HEK293T (cell line): ENCODE results near the gene SDC3.

Source experiments
- ARNT ChIP-seq: fragments of 450-650 bp; IDR thresholded peaks from 2 replicates; pipeline ENCODE4 v1.6.1; 2017; ENCODE audit warnings: mild to moderate bottlenecking
- BHLHE40 ChIP-seq: fragments of 450-650 bp; IDR thresholded peaks from 2 replicates; pipeline ENCODE4 v1.6.1; 2016; ENCODE audit warnings: mild to moderate bottlenecking, moderate library complexity, borderline replicate concordance
- CTBP1 ChIP-seq: fragments of 450-650 bp; IDR thresholded peaks from 2 replicates; pipeline ENCODE4 v1.6.1; 2016; ENCODE audit warnings: borderline replicate concordance
- ELF4 ChIP-seq: fragments of 450-650 bp; IDR thresholded peaks from 2 replicates; pipeline ENCODE4 v1.6.1; 2017; ENCODE audit warnings: antibody characterized with exemption
- FOXA1 ChIP-seq: fragments of 450-650 bp; IDR thresholded peaks from 2 replicates; pipeline ENCODE4 v1.6.1; 2016; ENCODE audit warnings: mild to moderate bottlenecking
- FOXK2 ChIP-seq: fragments of 450-650 bp; IDR thresholded peaks from 2 replicates; pipeline ENCODE4 v1.6.1; 2016; ENCODE audit warnings: mild to moderate bottlenecking
- FOXM1 ChIP-seq: fragments of 450-650 bp; IDR thresholded peaks from 2 replicates; pipeline ENCODE4 v1.6.1; 2017; ENCODE audit warnings: mild to moderate bottlenecking, borderline replicate concordance
- HDGF ChIP-seq: fragments of 450-650 bp; IDR thresholded peaks from 2 replicates; pipeline ENCODE4 v1.6.1; 2017; ENCODE audit warnings: antibody characterized with exemption, borderline replicate concordance
- LEF1 ChIP-seq: fragments of 450-650 bp; IDR thresholded peaks from 2 replicates; pipeline ENCODE4 v1.6.1; 2017; ENCODE audit warnings: mild to moderate bottlenecking, borderline replicate concordance
- NFRKB ChIP-seq: fragments of 450-650 bp; IDR thresholded peaks from 2 replicates; pipeline ENCODE4 v1.6.1; 2016; ENCODE audit warnings: mild to moderate bottlenecking, moderate library complexity
- PKNOX1 ChIP-seq: fragments of 450-650 bp; IDR thresholded peaks from 2 replicates; pipeline ENCODE4 v1.6.1; 2016
- SP1 ChIP-seq: fragments of 450-650 bp; IDR thresholded peaks from 2 replicates; pipeline ENCODE4 v1.6.1; 2017
- SUZ12 ChIP-seq: fragments of 450-650 bp; IDR thresholded peaks from 2 replicates; pipeline ENCODE4 v1.6.1; 2016; ENCODE audit warnings: mild to moderate bottlenecking
- TARDBP ChIP-seq: fragments of 450-650 bp; IDR thresholded peaks from 2 replicates; pipeline ENCODE4 v1.6.1; 2016

GRCh38 chr1:30906631-30907441 lies 1.7 kb downstream of the SDC3 start:
- TF ChIP-seq TARDBP (no peak), ARNT (no peak), NFRKB (no peak), FOXM1 (no peak), LEF1 (no peak), HDGF (no peak), SP1 (no peak), ELF4 (no peak), FOXA1 (no peak), FOXK2 (no peak), CTBP1 (no peak), PKNOX1 (no peak), BHLHE40 (no peak), SUZ12 (no peak)
